NCI-H2081 treated with DMSO at 0.1 percent for 48 hours (cell line): Measurements from ENCODE around the gene ODC1.

Source experiments
- DNase-seq: peaks from one replicate; lab custom pipeline; 2025; lab: John Stamatoyannopoulos, UW

The ODC1 gene

DNA sequence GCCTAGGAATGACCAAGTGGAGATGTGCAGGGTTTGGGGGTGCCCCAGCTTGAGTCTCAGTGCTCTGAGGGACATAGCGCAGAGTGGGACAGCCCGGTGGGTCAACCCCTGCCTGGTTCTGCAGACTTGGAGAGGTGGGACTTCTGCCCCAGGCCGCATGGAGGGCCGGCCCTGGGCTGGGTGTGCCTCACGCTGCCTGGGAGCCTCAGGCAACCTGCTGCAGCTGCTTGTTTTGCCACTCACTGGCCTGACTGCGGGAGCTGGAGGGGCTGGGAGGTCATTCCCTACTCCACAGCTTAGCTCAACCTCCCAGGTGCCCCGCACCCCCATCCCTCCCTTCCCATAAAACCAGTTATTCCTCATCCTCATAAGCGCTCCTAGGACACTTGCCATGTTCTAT is 33.1 kb downstream of the ODC1 start:
- no peak for DNase-seq

DNA sequence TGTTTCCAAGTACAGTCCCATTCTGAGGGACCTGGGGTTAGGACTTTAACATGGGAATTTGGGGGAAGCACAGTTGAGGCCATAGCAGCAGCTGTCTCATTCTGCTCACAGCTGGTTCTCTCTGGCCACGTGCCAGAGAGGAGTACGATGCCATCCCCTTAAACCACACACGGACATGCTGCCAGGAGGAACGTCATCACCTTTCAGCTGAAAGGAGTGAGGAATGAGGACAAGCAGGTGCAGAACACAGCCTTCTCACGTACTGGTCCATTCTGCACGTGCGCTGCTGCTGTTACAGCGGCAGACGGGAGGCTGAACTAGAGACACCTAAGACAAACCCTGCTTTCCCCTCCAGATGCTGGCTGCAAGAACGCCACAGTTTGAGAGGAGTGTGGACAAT is 33.5 kb downstream of the ODC1 start:
- no peak for DNase-seq

DNA sequence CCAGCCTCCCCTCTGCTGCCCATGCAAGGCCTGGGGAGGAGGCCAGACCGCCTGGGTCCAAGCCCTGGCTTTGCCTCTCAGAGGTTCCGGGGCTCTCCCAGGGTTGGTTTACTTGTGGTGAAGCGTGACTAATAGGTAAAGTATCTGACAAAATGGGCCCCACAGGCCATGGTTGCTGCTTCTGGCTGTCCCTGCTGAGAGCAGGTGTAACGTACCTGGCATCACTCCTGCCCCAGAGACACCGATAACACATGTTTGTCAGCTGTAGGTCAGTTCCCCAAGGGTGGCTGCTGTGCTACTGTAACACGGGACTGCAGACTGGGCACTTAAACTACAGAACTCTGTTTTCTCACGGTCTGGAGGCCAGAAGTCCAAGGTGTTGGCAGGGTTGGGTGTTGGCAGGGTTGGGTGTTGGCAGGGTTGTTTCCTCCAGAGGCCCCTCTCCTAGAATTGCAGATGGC is 34.1 kb downstream of the ODC1 start:
- DNase-seq: peak; percentile 52

DNA sequence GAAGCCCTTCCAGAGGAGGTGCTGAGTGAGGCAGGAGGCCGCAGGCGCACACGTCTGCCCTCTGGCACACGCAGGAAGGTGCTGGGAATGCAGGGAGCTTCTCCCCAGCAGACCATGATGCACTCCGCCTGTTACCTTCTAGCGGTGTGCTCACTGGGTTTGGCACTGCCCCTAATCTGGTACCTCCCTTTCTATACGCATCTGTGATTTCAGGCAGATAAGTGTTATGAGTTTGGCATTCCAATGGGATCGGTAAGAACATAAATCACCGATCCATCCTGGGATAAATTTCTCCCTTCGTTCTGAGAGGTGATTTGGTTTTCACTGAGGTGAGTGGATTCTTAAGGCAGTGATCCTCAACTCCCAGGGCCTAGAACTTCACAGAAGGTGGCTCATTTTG is 34.6 kb downstream of the ODC1 start:
- no peak for DNase-seq

DNA sequence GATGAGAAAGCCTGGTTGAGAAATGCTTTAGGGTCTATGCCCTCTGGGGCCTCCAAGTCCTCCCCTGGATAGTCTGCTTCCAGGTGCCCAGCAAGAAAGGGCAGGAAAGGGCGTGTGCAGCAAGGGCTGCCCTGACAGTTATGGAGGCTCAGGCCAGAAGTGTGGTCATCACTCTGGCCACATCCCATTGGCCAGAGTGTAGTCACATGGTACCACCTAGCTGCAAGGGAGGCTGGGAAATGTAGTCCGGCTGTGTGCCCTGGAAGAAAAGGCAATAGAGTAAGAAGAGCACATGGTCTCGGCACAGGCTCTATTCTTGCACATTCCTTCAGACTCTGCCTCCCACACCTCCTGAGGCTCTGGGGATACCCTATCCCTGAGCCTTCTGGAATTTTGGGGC is 35.7 kb downstream of the ODC1 start:
- DNase-seq: no peak

DNA sequence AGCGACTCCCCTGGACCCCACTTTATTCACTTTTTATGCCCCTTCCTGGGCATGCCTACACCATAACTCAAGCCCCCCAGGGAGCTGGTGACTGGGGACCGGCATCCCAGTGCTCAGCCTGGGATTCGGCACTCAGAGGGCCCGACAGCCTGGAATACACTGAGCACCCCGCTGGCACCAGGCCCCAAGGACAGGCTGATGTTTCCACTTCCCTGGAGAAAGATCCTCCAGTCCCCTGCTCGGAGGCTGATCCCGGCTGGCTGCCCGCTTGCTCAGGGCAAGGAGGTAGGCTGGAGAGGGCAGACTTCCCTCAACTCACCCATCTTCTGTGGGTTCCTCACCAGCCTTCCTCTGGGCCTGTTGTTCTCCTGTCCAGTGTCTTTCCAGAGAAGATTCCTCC is 36.6 kb downstream of the ODC1 start:
- DNase-seq: no peak

DNA sequence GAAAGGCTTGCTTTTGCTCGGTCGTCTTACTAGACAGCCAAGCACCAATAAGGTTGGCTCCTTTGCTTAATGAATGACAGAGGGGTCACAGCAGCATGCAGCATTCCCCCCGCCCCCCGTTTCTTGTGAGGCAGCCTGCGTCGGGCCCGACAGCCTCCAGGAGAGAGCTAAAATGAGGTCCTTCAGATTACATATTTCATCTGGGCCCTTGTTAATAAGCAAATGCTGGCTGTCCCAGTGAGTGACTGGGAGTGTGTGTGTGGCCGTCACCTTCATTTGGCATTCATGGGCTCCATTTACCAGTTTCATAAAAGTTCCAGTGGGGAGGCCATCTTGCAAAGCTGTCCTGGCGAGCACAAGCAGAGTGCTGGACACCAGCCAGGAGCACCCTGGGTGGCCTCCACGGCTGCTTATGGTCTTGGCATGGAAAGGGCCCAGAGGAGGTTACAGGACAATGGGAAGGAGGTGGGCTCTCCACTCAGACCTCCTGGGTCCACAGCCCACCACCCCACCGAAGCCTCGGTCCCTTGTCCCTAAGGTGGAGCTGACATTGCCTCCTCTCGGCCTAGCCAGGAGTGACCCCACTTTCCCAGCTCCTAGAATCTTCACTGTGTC is 37.2 kb downstream of the ODC1 start:
- no peak for DNase-seq

DNA sequence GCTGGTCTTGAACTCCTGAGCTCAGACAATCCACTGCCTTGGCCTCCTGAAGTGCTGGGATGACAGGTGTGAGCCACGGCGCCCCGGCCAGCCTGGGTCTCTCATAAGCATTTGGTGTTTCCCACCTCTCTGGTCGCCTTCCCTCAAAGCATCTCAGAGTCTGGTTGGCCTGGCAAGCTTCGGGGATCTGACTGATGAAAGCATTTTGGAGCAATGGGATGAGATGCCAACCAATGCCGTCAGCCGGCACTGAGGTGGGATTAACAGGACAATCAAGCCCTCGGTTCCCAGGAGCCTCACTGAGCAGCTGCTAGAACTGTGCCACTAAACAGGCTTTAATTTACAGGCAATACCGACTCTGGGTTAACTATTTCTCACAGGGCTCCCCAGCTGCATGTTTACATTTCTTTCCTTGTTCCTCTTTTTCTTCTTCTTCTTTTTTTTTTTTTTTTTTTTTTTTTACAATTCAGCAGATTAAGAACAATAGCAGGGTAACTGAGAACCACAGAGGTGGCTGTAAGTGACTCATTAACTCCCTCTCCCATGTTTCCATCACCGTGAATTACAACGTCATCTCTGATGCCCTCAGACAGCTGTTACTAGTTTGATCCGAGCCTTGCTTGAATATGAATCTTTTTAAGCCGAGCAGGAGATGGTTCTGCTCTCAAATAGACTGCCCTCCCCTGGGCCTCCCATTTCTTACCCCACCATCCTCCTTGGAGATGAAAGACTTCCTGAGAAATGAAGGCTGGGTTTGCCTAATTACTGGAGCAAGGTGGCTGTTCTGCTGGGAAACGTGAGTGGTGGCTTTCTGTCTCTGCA is 37.9 kb downstream of the ODC1 start:
- DNase-seq: no peak

DNA sequence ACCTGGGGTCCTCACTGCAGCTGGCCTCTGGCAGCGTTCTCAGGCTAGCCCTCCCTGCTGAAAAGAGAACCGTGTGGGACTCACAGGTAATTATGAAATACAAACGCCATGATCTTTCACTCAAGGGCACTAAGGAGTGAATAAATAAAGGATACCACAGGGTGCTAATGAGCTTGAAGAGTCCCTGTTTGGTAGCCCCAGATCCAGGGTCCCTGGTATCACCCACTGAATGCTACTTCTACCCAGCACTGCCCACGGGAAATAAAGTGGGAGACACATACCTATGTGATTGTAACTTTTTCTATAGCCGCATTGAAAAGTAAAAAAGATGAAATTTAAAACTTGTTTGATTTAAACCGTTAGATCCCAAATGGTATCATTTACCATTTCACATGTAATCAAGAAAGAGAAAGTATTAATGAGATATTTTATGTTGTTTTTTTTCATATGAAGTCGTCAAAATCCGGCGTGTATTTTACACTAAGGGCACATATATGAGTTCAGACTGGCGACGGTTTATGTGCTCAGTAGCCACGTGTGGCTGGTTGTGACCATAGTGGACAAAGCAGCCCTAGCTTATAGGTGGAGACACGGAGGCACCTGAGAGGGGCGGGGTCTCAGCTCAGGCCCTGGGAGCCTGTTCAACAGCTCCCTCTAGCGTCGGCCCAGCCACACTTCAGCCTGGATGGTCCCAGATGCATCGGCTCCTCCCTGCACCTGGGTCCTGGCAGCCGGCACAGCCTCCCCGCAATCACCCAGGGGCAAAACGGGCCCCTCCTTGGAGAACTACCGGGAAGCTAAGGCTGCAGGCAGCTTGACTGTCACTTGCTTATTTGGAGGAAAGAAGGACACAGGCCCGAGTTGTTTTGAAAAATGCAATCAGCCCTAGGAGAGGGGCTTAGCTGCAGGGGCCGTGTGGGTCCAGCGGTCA is 39.2 kb downstream of the ODC1 start:
- DNase-seq: peak; percentile 58

DNA sequence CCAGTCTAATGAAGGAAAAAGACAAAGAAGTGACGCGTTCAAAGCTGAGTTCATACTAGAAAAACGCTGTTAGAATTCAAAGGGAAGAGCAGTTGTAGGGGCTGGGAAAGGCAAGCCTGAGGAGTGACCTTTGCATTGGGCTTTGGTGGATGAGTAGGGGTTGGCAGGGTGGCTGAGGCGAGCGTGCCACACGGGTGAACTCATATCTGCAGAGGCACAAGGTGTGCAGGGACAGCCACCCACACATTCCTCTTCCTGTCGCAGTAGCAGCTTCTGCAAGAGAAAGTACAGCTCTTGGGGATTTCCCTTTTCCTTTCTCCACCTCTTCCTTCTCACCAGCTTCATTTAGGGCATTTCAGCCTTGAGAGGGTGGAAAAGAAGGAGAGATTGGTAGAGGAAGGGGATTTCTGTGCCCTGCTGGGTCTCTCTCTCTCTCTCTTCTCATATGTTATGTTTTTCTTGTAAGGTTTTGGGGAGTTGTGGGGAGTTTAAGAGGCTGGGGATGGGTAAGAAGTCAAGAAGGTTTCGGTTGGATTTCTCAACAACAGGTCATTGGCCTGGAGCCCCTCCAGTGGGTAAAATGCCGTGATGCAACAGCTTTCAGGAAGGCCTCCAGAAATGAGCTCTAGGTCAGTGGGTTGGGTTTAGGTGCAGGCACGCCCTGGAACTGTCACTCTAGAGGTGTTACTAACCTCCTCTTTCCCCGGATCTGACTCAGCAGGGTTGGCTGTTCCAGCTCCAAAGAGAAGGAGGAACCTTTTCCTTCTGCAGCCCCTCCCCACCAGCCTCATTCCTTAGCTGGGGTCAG is 40.1 kb downstream of the ODC1 start:
- DNase-seq: no peak

DNA sequence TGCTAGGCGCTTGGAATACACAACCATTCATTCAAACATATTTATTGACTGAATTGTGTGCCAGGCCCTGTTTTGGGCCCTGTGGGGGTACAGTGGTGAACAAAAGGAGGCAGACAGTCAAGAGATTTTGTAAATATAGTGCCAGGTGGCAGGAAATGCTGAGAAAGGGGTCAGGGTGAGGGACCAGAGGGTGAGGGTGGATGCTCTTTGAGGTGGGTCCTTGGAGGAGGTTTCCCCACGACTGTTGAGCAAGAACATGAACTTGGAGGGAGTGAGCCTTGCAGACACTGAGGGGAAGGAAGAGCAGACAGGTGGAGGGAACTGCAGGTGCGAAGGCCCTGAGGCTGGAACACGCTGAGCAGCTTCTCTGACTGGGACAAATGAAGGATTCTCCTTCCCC is 40.7 kb downstream of the ODC1 start:
- no peak for DNase-seq

DNA sequence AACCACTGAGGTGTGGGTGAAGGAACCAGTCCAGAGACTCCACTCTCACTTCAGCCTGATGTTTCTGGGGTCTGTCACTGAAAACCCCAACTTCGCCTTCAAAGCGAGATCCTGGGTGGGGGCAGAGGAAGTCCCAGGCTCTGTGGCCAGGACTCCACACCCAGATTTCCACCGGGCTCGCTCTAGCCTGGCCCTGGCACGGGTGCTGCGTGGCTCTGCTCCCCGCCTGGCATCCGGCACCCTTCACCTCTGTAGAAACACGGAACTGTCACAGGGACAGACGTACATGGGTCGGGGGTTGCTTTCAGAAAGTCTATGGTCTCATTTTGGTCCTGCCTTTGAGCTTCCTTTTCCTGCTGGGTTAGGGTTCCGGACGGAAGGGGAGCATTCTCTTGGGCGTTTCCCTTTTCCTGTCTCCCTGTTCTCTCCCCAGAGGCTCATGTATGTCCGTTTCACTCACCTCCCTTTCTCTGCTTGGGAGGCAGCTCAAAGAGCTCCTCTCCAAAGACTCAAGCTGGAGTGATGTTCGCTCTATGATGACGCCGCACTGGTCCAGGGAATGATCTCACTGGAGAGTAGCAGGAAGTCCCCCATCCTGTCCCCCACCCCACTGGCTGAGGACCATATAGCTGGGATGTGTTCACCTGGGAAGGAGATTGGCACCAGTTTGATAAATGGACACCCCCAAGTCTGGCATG is 41.5 kb downstream of the ODC1 start:
- no peak for DNase-seq

DNA sequence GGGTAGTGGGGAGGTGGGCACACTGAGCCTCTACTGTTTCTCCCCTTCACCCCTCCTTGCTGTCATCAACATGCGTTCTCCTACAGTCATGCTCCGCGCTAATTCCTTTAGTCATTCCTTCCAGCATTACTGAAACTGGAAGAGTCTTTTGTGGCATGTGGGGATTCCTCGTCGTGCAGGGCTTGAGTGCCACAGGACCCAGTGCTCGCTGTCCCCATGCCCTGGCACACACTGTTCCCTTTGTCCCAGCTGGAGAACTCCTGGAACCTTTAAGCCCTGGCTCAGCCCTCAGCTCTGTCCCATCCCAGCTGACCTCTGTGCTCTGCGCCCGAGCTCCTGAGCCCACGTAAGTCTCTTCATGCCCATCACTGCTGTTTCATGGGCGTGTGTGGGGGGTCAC is 42.1 kb downstream of the ODC1 start:
- no peak for DNase-seq

DNA sequence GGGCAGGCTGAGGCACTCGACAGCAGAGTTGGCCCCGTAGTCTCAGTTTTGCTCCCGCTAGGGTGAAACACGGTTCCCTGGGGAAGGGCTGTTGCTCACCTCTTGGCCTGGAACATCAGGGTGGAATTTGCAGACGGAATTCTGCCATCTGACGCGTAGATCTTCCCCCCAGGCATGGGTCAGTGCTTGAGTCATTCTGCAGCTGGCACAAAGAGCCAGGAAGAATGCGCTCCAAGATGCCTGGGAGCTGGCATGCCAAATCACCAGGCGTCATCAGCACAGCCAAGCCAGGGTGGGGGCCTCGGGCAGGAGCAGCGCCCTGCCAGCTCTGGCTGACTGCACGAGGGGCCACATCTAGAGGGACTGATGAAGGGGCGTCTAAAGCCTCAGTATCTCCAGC is 42.7 kb downstream of the ODC1 start:
- no peak for DNase-seq

DNA sequence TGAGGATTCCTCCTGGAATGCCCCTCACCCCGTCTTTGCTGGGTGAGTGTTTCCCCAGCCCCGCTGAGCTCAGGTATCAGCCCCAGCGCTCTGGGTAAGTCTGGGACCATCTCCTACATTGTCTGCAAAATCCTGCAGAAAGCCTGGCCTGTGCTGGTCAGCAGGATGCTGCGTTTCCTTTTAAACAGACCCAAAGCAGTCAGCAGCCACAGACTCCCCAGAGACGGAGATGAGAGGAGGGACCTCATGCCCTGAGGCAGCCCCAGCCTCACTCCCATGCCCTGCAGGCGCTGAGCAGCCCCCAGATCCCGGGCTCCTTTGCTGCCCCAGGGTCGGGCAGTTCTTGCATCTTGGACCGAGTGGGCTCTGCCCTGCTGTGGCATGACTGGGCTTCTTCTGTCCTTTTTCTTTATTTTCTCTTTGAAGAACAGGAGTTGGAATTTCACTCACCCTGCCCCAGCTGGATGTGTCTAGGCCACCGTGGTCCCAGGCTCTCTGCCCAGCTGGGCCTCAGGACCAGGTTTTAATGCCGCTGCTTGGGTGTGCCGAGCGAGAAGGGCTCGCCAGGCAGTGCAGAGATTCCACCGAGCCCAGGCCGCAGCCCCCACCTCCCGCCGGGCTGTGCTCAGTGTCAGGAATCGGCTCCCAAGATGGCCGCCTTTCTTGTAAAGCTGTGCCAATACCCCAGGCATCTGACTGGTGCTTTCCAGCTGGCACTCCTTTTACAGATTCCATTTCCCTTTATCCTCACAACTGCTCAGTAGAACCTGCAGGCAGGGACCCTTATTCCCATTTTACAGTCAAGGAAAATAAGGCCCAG is 43.6 kb downstream of the ODC1 start:
- no peak for DNase-seq

DNA sequence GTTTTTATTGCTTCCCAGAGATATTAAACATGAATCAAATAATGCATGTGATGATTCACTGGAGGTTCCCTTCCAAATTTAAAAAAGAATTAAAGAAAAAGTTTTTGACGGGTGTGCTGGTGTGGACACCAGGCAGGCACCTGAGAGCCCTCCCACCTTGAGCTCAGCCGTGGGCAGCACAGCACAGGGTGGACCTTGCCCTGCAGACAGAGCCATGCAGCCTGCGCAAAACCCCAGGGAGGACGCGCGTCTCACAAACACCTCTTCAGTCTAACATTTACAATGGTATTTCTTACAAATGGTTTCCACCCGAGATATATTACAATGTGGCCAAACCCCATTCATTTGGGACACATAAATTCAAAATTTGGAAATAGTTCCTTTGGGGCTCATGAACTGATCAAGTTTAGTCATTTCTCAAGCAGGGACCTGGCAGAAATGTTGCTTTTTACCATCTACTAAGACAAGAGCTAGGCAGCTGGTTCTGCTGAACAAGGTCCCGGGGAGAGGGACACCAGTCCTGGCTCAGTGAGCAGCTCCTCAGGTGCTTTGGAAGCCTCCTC is 45.4 kb downstream of the ODC1 start:
- no peak for DNase-seq

DNA sequence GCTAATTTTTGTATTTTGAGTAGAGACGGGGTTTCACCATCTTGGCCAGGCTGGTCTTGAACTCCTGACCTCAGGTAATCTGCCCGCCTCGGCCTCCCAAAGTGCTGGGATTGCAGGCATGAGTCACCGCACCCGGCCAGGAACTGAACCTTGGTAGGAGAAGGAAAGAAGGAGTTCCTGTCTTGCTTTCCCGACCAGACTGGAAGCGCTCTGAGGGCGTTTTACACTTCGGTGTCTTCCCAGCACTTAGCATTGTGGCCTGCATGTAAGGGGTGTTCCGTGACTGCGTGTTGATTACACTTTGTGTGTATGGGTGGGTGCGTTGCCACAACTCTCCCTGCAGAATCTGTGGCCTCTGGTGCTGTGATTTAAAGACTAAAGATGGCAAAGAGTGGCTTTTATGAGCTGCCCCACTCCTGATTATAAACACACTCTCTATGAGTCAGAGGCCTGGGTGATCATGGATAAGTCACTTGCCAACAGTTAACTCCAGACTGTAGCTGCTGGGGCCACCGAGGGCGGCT is 46.0 kb downstream of the ODC1 start:
- DNase-seq: no peak

DNA sequence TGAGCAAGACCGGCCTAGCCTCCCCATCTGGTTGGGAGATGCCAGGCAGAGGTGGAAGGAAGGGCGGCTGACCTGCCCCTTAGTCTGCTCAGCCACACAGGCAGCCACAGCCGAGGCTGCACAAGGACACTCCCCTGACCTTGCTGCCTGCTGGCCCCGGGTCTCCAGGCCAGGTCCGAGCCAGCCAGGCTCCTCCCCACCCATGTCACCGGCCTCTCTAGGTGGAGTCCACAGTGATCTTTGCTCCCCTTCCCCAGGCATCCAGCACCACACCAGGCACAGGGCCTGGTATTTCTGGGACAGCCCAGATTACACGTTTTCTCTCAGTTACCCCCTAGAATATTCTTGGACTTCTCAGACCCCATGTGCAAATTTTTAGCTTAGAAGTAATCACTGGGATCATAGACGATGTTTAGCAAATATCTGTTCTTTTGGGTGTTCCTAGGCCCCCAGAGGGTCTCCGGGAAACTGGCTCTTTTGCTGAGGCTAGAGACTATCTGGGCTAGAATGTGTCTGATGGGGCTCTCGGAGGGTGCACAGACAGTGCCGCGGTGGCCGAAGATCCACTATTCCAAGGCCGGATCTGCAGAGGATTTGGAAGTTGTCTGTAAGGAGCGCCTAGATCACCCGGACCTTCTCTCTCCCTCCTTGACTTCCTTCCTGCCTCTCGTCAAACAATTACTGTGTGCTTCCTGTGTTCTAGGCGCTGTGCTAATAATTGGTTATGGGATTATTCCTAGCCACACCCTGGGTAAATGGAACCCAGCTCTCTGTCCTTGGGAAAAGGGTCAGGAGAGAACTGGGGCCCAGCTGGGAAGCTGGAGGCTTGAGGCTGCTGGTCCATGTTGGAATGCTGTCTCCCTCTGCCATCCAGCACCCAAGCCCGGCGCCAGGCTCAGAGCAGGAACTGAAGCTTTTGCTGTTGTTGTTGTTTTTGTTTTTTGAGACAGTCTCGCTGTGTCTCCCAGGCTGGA is 46.9 kb downstream of the ODC1 start:
- no peak for DNase-seq

DNA sequence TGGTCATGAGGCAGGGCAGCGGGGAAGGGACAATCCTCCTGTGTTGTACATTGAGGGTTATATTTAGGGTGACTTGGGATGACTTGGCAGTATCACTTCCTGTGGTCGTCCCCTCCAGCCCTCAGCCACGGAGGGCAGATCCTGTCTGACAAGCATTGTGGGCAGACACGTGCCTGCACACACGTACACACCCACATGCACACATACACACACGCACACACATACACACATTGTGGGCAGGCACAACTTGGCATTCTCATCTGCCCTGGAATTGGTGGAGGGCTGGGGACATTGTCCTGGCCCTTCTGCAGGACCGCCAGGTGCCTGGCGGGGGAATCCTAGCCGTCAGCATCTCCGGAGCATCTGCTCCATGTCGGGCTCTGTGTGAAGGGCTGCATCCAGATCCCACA is 47.6 kb downstream of the ODC1 start:
- DNase-seq: no peak
